H1 (cell line): Measurements from ENCODE around the gene ITGA11. TPM values are rescaled to one million over a fixed set of nuclear protein-coding genes. Genes with fewer than 3 reads are reported as not detected.

Source experiments
- ASH2L ChIP-seq: fragments of 200-600, 300-600 bp; sonication (generic); IDR thresholded peaks from one replicate; pipeline ENCODE4 v1.7.1; 2017; ENCODE audit warnings: low read length
- BCL11A ChIP-seq, 2 experiments: IDR thresholded peaks; one replicate each; pipeline ENCODE4 v1.6.1; 2011; ENCODE audit warnings: low read depth in 2 of 2, low read length in 2 of 2, mild to moderate bottlenecking in 2 of 2
- KDM1A ChIP-seq: fragments of 200-600, 300-600 bp; sonication (generic); IDR thresholded peaks from 2 replicates; pipeline ENCODE4 v1.7.1; 2016; ENCODE audit warnings: mild to moderate bottlenecking, low read length, borderline replicate concordance
- KDM4A ChIP-seq: IDR thresholded peaks from one replicate; pipeline ENCODE4 v1.7.1; 2012; ENCODE audit warnings: low read depth, mild to moderate bottlenecking, moderate library complexity, low read length, inconsistent platforms; ENCODE audit not compliant: severe bottlenecking
- POLR2AphosphoS5 ChIP-seq: IDR thresholded peaks from 2 replicates; pipeline ENCODE4 v1.6.1; 2011; ENCODE audit warnings: low read depth, low read length
- RBBP5 ChIP-seq: IDR thresholded peaks from 2 replicates; pipeline ENCODE4 v1.7.1; 2012; ENCODE audit warnings: low read depth, mild to moderate bottlenecking, inconsistent platforms, low read length, moderate library complexity, borderline replicate concordance
- RFX5 ChIP-seq: IDR thresholded peaks from 2 replicates; pipeline ENCODE4 v1.6.1; 2011; ENCODE audit warnings: low read depth, low read length, improper control_type of control experiment, borderline replicate concordance
- SP4 ChIP-seq: IDR thresholded peaks from 2 replicates; pipeline ENCODE4 v1.6.1; 2012; ENCODE audit warnings: low read length, inconsistent platforms
- TAF7 ChIP-seq: optimal IDR thresholded peaks from 2 replicates; pipeline ENCODE3; 2011; ENCODE audit warnings: low read depth, mild to moderate bottlenecking, inconsistent platforms, low read length, moderate library complexity, borderline replicate concordance
- polyA plus RNA-seq, 7 experiments: library from polyadenylated mRNA; depleted of rRNA in 3 of 7; stranded (reverse) in 5 of 7; unstranded in 2 of 7; fragments of >200 nt in 5 of 7; fragments of 200-250 nt in 2 of 7; gene quantifications; 1 replicate in 5 of 7; 2 replicates in 1 of 7; 4 replicates in 1 of 7; pipeline versions ENCODE4 v1.2.1 to v1.2.3, GENCODE V29; 2011 to 2013; ENCODE audit warnings: missing spikeins in 2 of 7, mixed read lengths in 2 of 7
- total RNA-seq: library from RNA; stranded (reverse); fragmentation: NEBNext Ultra II Directional; extraction: Animal tissue kit (Norgen Biotek cat#: 25700); gene quantifications from 2 replicates; pipeline ENCODE4 v1.2.1, GENCODE V29; 2021

The ITGA11 gene
- total and polyA plus RNA-seq, 2 of the 8 experiments (the other 6 are each of a cell fraction or from before 2014, with no cell fraction given), result 0.05 to 0.06 TPM

- TF ChIP-seq SP4, result no peak
- no peak for TF ChIP-seq KDM4A
- no peak for TF ChIP-seq TAF7
- TF ChIP-seq BCL11A (IDR thresholded peaks at IDR 0.05; ENCODE audit: low read depth in 2 of 2, low read length in 2 of 2), result no peak
- TF ChIP-seq RFX5, result no peak
- TF ChIP-seq ASH2L, result no peak
- TF ChIP-seq KDM1A, result no peak
- no peak for TF ChIP-seq RBBP5
- TF ChIP-seq POLR2AphosphoS5, result no peak
- TF ChIP-seq, all 59 proteins: peak for 0
Measured at GRCh38 chr15:68302729-68303128, 129.2 kb downstream of the ITGA11 start (continued).
